Kidney tubule cell (primary cell): ENCODE data around the gene BLNK.
"Not testable (repeated sequence)": the region's sequence is repeated elsewhere in the genome, so short reads cannot be mapped to it uniquely, and the experiment has no call there.

ENCODE experiments used
- DNase-seq: peaks from one replicate; pipeline ENCODE4 v3.0.0-alpha.2; 2018; ENCODE audit warnings: low spot score

BLNK gene

DNA sequence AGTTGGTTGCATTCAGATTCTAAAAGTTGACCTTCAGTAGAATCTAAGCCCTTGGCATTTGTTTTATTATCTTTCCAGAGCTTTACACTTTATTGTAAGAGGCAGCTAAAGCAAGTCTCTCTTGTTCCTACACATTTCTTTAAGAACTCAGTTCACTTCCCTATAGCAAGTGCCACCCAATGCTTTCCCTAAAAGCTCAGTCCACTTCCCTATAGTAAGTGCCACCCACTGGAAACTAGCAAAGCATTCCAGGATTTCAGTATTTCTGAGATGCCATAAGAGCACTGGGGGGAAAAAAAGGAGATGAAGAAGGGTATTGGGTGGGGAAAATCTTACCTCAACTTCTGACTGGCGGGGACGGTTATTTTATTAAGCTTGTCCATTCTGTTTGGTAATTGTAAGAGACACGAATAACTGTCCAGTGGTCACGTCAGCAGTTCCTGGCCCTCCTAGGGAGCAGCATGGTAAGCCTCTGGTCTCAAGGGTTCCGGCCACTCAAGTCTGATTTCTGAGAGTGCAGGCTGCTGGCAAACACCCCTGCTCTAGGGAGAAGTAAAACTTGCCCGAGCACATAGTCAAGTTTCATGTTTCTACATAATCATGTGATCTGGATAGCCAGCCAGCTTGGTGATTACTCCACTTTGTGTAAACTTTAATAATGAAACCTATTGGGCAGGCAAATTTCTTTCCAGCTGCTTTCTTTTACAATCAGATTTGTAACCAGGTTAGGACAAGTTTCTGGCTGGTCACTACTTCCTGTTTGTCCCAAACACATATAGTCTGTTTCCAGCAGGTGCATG lies at the start of gene BLNK:
BLNK (minus strand) TSS at position 554 of the 800 bp plus-strand sequence; CDS start at position 383, 171 bp downstream.
- DNase-seq, result peak; percentile 51

DNA sequence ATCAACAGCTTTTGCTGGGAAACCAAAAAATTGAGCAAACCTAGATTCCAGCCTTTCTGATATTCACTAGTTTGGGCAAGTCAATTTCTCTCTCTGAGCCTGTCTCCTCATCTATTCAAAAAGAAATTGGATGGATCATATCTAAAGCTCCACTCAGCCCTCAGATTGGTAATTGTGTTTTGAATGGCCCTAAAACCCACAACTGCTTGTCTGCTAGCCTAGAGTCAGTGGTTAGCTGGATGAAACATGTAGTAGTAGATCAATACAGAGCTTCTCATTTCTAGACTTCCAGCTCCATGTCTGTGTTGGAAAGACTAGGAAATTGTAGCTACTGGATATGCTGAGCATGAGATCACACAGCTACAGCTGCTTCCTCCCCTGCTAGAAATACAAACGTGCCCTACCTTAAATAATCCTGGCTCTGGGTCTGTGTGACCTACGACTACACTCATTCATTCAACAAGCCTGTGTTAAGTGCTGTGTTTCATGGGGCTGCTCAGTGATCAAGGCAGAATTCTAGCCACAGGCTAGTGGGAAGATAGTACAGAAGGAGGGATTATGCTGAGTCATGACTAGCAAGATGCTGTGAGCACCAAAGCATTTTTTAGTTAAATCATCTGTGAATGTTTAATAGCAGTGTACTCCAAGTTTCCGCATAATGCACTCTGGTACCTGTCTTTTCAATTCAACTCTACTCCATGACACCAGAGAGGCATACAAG lies 48.5 kb upstream of the BLNK start:
- DNase-seq, result peak; percentile 67

DNA sequence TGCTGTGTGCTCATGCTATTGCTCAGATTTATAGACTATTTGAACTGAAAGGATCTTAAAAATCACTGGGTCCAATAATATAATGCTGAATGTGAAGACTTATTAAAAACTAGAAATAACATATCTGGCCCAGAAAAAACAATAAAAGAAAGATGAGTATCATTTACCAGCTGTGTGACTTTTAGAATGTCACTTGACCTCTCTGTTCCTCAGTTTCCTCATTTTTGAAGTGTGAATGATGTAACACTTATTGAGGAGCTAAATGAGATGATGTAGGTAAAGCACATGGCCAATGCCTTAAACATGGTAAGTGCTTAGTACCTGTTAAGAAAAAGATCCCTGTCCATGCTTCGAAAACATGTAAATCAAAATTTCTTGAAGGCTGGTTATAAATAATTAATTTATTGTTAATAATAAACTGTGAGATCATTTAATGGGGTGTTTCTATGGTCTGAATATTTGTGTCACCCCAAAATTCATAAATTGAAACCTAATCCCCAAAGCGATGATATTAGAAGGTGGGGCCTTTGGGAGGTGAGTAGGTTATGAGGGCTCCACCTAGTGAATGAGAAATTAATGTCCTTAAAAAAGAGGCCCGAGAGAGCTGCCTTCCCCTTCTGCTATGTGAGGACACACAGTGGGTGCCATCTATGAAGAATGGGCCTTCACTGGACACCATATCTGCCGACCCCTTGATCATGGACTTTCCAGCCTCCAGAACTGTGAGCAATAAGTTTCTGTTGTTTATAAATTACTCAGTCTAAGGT lies 45.9 kb upstream of the BLNK start:
- no peak for DNase-seq

DNA sequence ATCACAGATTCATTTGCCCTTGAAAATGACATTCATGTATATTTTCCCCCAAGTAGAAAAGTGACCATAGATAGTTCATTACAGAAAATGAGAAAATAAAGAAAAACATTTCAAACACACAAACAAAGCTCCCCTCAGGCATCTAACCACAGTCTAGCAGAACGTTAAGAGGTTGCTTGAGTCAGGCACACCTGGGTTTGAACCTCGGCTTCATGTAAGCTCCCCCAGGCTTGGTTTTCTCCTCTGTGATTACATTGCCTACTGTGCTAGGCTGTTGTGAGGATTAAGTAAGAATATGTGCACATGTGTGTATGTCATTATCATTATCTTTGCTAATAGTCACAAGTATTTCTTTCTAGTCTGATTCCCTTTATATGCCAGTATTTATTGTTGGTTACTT lies 42.0 kb upstream of the BLNK start:
- DNase-seq, result no peak

DNA sequence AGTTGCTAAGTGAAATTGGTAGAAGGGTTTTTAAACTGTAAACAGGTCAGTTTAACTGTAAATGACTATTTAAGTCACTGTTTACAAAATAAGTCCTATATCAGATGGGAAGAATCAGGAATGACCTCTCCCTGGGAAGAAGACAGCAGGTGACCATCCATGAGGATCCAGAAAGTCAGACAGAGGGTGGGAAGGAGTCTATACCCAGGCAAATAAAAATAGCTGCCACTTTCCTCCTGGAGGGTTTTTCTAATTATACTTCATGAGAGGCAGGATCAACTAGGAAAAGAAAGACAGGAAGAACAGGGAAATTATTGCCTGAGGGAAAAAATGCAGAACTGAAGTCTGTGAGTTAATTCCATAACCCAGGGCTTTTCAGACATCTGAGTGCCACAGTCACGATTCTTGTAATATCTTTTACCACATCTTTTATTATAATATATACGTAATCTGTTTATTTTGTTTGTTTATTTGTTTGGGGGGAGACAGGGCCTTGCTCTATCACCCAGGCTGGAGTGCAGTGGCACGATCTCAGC lies 39.9 kb upstream of the BLNK start:
- DNase-seq, result no peak

DNA sequence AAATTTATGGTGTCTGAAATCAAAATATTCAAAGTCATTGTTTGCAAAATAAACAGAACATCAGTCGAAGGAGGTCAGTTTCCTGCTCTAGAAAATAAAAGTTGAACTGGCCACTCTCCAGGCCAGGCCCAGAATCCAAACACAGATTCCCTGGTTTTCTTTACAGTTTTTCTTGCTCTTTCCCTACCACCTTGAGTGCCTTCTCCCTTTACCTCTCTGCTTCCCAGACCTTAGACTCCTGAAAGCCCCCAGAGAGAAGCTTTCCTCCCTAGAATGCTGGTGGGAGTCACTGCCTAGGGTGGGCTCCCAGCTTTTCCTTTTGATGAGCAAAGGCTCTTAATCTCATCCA lies 38.9 kb upstream of the BLNK start:
- DNase-seq, result no peak

DNA sequence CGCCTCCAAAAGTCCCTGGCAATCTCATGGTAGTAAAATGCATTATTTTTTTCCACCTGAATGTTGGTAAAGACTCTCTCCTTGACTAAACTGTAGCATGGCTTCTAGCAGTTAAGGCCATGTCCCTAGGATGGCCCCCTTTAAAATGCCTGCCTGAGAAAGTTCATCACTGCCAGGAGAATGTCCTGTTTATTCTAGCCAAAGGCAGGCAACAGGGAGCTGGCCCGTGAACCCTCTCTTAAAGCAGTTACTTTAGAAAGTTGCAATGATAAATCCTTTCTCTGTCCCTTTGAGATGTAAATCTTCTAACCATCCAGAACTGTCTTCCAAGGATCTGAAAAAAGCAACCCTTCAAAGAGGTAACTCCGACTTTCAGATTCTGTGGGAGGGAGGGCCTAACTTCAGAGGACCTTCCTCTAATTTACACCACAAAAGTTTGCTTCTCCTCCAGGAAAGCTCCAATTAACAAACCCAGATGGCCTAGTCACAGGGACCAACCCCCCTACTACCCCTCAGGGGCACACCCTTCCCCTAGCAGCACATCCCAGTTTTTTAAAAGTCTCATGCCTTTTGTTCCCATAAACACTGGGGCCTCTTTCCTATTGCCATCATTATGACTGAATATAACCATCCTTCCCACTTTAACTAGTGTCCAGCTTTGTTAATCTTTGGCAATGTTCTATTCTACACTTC lies 38.4 kb upstream of the BLNK start:
- DNase-seq, result no peak

DNA sequence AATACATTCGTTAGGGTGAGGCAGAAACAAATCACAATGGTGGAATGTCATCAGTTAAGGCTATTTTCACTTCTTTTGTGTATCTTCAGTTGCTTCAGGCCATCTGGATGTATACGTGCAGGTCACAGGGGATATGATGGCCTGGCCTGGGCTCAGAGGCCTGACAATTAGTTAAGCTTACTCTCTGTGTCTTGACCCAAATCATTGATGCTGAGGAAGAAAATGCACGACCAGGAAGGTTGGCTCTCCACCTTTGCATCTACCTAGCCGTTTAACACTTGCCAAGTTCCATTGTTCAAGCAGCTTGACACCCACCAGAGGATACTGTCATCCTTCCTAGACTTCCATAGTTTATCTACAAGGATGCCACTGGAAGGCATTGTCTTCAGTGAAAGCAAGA lies 37.5 kb upstream of the BLNK start:
- not testable (repeated sequence) for DNase-seq

DNA sequence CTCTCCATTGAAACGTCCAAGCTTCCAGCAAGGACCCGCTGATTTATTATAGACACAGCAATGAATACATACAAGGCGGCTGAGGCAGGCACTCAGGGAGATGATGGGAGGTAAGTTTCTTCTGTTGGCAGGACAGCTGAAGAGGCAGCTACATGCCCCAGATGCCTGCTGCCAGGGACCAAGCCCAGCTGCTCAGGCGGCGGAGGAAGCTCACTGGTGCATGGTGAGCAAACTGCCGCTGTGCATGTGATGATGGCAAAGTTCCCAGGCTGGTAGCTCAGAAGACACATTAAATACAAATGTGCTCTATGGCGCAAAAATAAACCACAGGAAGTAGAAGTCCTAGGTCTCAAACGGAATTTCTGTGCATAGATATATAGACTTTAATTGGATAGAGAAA lies 35.1 kb upstream of the BLNK start:
- peak; percentile 69 for DNase-seq

DNA sequence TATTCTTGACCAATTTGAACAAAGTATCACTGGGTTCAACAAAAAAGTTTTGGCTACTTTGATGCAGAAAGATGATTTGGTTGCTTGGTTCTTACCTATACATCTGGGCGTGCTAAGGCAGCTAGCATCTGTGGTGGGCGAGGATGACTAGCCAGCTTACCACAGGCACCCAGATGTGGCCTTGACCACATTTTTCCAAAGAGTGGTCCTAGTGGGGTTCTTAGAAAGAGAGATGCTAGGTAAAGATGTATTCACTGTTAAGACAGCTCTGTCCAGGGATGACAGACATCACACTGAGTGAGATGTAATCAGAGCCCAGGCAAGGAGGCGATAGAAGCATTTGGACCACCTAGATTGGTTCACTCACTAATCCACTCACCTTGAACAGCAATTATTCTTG lies 33.6 kb upstream of the BLNK start:
- DNase-seq, result no peak

DNA sequence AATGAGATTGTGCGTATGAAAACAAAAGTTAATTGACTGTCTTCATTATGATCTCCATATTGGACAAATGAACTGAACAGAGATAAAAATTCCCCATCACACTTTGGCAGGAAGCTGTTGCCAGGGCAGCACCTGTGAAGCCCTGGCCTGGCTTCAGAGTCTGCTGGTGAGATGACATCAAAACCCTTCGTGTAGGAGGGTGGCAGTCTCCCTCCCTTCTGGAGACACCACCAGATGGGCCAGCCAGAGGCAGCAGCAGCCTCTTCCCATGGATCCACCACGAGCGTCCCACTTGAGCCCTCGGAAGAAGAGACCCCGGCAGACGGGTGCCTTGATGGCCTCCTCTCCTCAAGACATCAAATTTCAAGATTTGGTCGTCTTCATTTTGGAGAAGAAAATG lies 32.9 kb upstream of the BLNK start, which contains the start of gene DNTT:
DNTT (plus strand) TSS at position 205 of the 400 bp plus-strand sequence; CDS start at position 269, 64 bp downstream.
- DNase-seq, result no peak

DNA sequence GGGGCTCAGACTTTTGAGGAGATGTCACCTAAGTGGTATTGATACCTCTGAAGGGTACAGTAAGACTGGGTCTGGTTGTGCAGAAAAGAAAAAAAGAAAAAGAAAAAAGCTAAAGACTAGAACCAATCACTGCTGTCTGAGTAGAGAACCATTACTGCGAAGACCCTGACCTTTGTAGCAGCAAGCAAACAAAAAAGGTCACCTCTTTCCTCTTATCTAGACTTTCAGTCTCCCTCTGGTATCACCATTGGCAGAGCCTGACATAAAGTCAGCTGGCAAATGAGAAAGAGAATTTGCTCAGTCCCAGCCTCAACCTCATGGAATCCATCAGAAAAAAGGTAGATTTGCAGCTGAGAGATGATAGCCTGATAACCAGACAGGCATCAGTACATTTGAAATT lies 30.2 kb upstream of the BLNK start:
- no peak for DNase-seq

DNA sequence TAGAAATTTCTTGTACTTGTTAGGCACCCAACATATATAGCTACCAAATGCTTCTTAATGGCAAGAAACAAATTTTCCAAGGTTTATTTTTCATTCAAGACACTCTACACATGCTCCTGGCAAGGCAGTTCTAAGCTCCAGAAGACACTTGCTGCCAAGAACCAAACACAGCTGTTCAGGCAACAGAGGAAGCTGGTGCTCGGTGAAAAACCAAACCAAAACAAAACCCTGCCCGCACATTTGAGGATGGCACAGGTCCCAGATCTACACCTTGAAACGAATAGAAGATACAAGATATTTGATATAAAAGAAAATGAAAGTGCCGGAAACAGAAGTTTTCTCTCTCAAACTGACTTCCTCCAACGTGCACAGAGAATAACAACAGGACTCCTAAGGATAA lies 28.0 kb upstream of the BLNK start:
- DNase-seq, result no peak

DNA sequence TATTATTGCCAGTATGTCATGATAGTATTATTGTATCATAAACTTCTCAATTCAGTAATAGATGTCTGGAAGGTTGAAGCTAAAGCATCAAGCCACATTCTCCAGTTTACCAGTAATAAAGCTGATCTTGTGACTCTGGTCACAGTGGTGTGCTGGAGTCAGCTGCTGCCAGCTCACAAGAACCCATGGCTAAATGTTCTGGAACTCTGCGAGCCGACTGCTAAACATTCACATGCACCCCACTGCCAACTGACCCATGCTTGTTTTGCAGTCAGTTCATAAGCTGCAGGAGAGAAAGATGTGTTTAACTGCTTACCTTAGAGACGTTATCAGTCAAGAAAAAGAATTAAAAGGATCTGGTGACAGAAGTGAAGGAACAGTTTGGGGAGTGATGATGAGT lies 27.0 kb upstream of the BLNK start:
- no peak for DNase-seq

DNA sequence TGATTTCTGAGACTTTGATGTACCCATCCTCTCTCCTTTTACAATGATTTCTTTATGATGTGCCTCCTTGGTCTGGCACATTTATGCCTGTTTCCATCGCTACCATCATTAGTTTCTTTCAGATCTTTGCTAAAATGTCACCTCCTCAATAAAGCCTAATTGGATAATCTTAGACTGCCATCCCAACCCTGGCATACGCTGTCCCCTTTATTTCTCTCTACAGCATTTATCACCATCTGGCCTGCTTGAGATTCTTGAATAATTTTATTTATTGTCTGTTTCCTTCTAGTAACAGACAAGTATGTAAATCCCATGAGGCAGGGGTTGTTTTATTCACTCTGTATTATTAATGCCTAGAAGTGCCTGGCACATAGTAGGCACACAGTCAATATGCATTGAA lies 26.1 kb upstream of the BLNK start:
- DNase-seq, result no peak

DNA sequence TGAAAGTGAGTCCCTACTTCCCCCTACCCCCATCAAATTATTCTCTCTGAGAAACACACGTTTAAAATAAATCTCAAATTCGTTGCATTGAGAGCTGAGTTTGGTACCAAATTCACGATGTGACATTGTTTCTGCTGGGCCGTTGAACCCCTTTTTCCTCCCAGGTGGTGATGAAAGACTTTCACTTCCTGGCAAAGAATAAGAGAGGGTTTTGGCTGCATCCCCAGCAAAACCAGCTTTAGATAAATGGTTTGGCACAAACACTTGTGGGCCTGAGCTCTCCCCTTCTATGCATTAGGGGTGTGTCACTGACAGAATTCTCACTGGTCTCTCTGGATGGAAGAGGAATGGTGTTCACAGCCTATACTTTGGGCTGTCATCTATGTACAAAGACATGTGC lies 24.1 kb upstream of the BLNK start:
- no peak for DNase-seq

DNA sequence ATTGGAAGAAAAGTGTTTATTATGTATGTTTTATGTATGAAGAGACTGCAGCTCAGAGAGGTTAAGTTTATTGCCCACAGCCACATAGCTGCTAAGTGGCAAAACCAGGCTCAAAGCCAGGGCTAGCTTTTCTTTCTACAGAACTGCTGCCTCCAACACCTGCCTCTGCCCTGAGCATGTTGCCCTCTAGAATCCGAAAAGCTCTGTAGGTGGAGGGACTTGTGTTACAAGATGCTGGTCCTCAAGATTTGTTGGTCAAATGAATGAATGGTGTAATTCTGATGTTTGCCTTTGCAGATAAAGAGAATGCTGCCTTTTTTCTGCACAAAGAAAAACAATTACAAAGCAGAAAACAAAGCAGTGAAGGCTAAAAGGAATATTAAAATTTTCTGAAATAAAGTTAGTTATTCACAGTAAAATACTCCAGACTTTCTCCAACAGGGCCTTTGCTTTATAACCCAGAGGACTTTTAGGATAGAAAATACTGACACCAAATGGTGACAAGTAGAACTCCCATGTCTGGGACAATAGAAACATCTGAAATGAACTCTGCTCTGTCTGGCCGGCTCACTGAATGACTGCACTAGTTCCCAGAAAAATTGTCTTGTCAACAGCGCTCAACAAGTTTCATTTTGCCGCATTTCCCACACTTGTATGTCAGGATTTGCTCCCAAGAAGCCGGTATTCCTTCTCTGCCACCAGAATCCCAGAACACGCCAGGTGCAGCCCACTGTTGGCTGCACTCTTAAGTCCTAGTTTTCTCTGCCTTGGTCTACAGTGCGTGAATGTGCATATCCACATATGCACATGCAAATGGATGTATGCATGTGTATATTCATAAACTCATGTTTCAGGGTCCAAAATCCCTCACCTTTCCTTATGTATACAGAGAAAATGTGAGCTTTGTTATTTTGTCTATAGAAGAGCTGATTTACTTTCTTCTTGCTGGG lies 21.9 kb upstream of the BLNK start:
- DNase-seq, result peak; percentile 65

DNA sequence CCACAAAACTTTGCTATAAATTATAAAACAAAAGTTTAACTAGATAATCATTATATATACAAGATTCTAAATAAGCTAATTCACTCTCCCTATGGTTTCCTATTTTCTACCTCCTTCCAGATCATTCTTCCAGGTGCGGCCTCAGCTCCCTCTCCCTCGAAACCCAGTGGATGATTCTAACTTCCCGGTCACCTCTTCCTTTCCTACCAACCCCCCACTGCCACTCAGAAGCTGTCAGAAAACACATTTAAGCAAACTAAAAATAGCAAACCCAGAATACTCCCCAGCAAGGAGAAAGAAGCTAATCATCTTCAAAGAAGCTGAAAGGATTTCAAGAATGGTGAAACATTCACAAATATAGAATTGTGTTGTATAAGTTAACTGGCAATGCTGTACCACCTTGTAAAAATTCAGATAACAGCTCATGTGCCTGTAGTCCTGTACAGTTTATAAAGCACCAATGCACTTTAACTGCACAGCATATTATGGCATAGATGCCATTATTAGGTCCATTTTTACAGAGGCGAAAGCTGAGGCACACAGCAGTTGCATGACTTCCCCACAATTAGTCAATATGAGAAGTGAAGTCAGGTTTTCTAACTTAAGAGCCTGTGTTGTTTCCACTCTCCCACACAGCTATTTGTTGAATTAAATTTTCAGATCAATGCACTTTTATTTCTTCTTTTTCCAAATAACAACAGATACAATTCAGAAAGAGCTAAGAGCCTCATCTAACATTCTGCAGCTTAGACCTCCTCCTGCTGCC lies 19.2 kb upstream of the BLNK start:
- DNase-seq, result no peak

DNA sequence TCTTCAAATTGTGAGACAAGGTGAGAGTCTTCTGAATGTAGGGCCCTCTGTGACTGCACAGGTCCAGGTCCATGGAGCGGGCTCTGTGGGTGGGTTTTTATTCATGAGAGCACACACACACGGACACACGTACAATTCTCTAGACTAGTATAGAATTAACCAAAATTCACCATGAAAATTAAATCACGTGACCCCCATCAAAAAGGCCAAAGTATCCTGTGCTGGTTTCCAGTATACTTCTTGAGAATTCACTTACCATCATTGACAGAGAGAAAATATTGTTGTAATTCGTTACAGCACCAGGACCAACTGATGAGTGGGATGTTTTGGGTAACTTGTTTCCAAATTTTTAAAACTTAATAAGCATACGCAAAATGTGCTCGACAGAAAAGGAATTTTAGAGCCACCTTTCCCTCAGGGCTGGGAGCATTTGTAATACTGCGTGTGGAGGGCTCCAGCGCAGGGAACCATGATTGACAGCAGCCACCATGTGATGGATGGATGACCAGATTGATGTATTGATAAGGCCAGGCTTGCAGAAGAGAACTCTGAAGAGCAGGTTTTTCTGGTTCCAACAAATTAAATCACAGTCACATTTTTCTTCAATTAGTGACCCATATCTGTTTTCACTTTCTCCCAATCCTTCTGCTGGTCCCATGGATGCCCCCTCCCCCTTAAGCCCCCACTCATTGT lies 18.0 kb upstream of the BLNK start:
- DNase-seq, result no peak
